GM18858 (cell line): Measurements from ENCODE around the gene PCDHA1.
"Not testable (repeated sequence)": the region's sequence is repeated elsewhere in the genome, so short reads cannot be mapped to it uniquely, and the experiment has no call there.

Experiments used
- ATAC-seq: cut with Tn5 transposase; IDR thresholded peaks from one replicate; pipeline ENCODE4 v1.9.1; 2021; ENCODE audit not compliant: unreplicated experiment

PCDHA1 gene

GRCh38 chr5:140785905-140786686, at the start of gene PCDHA1:
TSS of gene PCDHA1 (plus strand) at chr5:140786140.
- ATAC-seq, result no peak

- ATAC-seq, result no peak
Observed at GRCh38 chr5:140737486-140737885, 48.5 kb upstream of the PCDHA1 start.

- no peak for ATAC-seq
Observed at GRCh38 chr5:140741967-140742366, 44.0 kb upstream of the PCDHA1 start.

GRCh38 chr5:140753561-140753960, 32.4 kb upstream of the PCDHA1 start:
- ATAC-seq, result no peak

- no peak for ATAC-seq
Observed at GRCh38 chr5:140764177-140764973, 21.6 kb upstream of the PCDHA1 start.

GRCh38 chr5:140767444-140767843, 18.5 kb upstream of the PCDHA1 start:
- ATAC-seq, result no peak

- no peak for ATAC-seq
Observed at GRCh38 chr5:140780512-140780911, 5.4 kb upstream of the PCDHA1 start.

- ATAC-seq, result not testable (repeated sequence)
Observed at GRCh38 chr5:140787422-140787821, 1.5 kb downstream of the PCDHA1 start.

- not testable (repeated sequence) for ATAC-seq
Observed at GRCh38 chr5:140787849-140788504, 2.0 kb downstream of the PCDHA1 start.

GRCh38 chr5:140791089-140791488, 5.1 kb downstream of the PCDHA1 start:
- ATAC-seq, result no peak

- no peak for ATAC-seq
Observed at GRCh38 chr5:140794595-140795258, 8.8 kb downstream of the PCDHA1 start, which contains the start of gene PCDHA2. TSS of gene PCDHA2 (plus strand) at chr5:140794852.

GRCh38 chr5:140795259-140795641, 9.3 kb downstream of the PCDHA1 start:
- ATAC-seq, result no peak

- ATAC-seq, result not testable (repeated sequence)
Observed at GRCh38 chr5:140796072-140796717, 10.3 kb downstream of the PCDHA1 start.

- ATAC-seq, result no peak
Observed at GRCh38 chr5:140796718-140797095, 10.8 kb downstream of the PCDHA1 start.

GRCh38 chr5:140800816-140801493, 15.0 kb downstream of the PCDHA1 start, which contains the start of gene PCDHA3:
TSS of gene PCDHA3 (plus strand) at chr5:140801057.
- no peak for ATAC-seq

GRCh38 chr5:140801494-140801841, 15.5 kb downstream of the PCDHA1 start:
- ATAC-seq, result no peak

- not testable (repeated sequence) for ATAC-seq
Observed at GRCh38 chr5:140802381-140802780, 16.4 kb downstream of the PCDHA1 start.

- no peak for ATAC-seq
Observed at GRCh38 chr5:140802781-140803271, 16.9 kb downstream of the PCDHA1 start.

- ATAC-seq, result no peak
Observed at GRCh38 chr5:140806834-140807775, 21.2 kb downstream of the PCDHA1 start, which contains the start of gene PCDHA4. TSS of gene PCDHA4 (plus strand) at chr5:140807068.
